Adrenal gland (tissue), 5 donors: ENCODE data around the gene MAML2.

ENCODE experiments used
- CTCF ChIP-seq, 6 experiments: fragments of 450-650 bp in 4 of 6; fragments of 200-600 bp in 2 of 6; sonication (generic) in 1 of 6; IDR thresholded peaks; 1 replicate in 5 of 6; 2 replicates in 1 of 6; pipeline versions ENCODE4 v1.5.1 to v1.8.0; 2016 to 2021; ENCODE audit warnings: antibody characterized with exemption in 6 of 6, mild to moderate bottlenecking in 2 of 6, moderate library complexity in 1 of 6
- POLR2A ChIP-seq, 2 donors: fragments of 450-650 bp; IDR thresholded peaks; one replicate each; pipeline ENCODE4 v1.6.1; 2017; ENCODE audit warnings: antibody characterized with exemption in 2 of 2, mild to moderate bottlenecking in 2 of 2, moderate library complexity in 1 of 2
- donor health status: DM: no; HTN: no; CAD: no.

GRCh38 chr11:96218901-96219300 lies 124.1 kb downstream of the MAML2 start:
- TF ChIP-seq CTCF (IDR thresholded peaks at IDR 0.05), result no peak
- no peak for TF ChIP-seq POLR2A (IDR thresholded peaks at IDR 0.05)
